Measurements from ENCODE around the gene PPFIA1.
"Not testable (repeated sequence)": the region's sequence is repeated elsewhere in the genome, so short reads cannot be mapped to it uniquely, and the experiment has no call there.

The PPFIA1 gene

GRCh38 chr11:70364745-70365543, 94.5 kb downstream of the PPFIA1 start:
- DNase-seq = no peak

- no peak for DNase-seq
Observed at GRCh38 chr11:70365544-70365927, 95.0 kb downstream of the PPFIA1 start.

- no peak for DNase-seq
Observed at GRCh38 chr11:70367071-70367470, 96.6 kb downstream of the PPFIA1 start.

- no peak for DNase-seq
Observed at GRCh38 chr11:70368961-70369360, 98.5 kb downstream of the PPFIA1 start.

GRCh38 chr11:70371241-70371640, 100.8 kb downstream of the PPFIA1 start:
- no peak for DNase-seq

- no peak for DNase-seq
Observed at GRCh38 chr11:70372076-70372475, 101.6 kb downstream of the PPFIA1 start.

GRCh38 chr11:70376621-70377020, 106.1 kb downstream of the PPFIA1 start:
- no peak for DNase-seq

GRCh38 chr11:70377645-70378044, 107.2 kb downstream of the PPFIA1 start:
- no peak for DNase-seq

GRCh38 chr11:70378506-70379134, 108.1 kb downstream of the PPFIA1 start:
- DNase-seq = no peak

GRCh38 chr11:70381350-70381749, 110.9 kb downstream of the PPFIA1 start:
- no peak for DNase-seq

GRCh38 chr11:70381872-70382861, 111.7 kb downstream of the PPFIA1 start:
- no peak for DNase-seq

GRCh38 chr11:70383664-70384565, 113.4 kb downstream of the PPFIA1 start:
- no peak for DNase-seq

GRCh38 chr11:70384566-70385152, 114.2 kb downstream of the PPFIA1 start:
- no peak for DNase-seq

- DNase-seq = no peak
Observed at GRCh38 chr11:70387564-70387963, 117.1 kb downstream of the PPFIA1 start.

GRCh38 chr11:70389201-70389600, 118.7 kb downstream of the PPFIA1 start:
- DNase-seq = no peak

GRCh38 chr11:70390882-70391281, 120.4 kb downstream of the PPFIA1 start:
- DNase-seq = not testable (repeated sequence)

- no peak for DNase-seq
Observed at GRCh38 chr11:70394211-70394950, 123.9 kb downstream of the PPFIA1 start.

GRCh38 chr11:70397336-70397982, 127.0 kb downstream of the PPFIA1 start:
- no peak for DNase-seq

- DNase-seq = peak; percentile 58
Observed at GRCh38 chr11:70397983-70398833, 127.7 kb downstream of the PPFIA1 start, which contains the start of gene CTTN. Gene CTTN (plus strand): TSS chr11:70398529. CDS start chr11:70407298, 8,769 bp downstream.

Data from NCI-H1048 (cell line).